Astrocyte of the spinal cord (primary cell): ENCODE data around the gene TRPC4AP.

ENCODE experiments used
- DNase-seq: peaks from one replicate; pipeline ENCODE4 v3.0.0; 2011; ENCODE audit warnings: low read depth, low spot score
- H3K4me3 ChIP-seq: 2 replicates; pipeline ENCODE4 v1.5.1; 2011; ENCODE audit warnings: low read depth, mild to moderate bottlenecking, low read length, moderate library complexity
- in situ Hi-C: cut with HindIII; loops from 2 replicates; pipeline ENCODE4 v1.10.0; 2017; ENCODE audit warnings: low sequenced_read_pairs
- TF ChIP-seq, protein P1 (sequence below): IDR thresholded peaks from 2 replicates; pipeline ENCODE4 v1.5.1; 2012; ENCODE audit warnings: low read depth, mild to moderate bottlenecking, low read length, inconsistent platforms

TRPC4AP gene

DNA sequence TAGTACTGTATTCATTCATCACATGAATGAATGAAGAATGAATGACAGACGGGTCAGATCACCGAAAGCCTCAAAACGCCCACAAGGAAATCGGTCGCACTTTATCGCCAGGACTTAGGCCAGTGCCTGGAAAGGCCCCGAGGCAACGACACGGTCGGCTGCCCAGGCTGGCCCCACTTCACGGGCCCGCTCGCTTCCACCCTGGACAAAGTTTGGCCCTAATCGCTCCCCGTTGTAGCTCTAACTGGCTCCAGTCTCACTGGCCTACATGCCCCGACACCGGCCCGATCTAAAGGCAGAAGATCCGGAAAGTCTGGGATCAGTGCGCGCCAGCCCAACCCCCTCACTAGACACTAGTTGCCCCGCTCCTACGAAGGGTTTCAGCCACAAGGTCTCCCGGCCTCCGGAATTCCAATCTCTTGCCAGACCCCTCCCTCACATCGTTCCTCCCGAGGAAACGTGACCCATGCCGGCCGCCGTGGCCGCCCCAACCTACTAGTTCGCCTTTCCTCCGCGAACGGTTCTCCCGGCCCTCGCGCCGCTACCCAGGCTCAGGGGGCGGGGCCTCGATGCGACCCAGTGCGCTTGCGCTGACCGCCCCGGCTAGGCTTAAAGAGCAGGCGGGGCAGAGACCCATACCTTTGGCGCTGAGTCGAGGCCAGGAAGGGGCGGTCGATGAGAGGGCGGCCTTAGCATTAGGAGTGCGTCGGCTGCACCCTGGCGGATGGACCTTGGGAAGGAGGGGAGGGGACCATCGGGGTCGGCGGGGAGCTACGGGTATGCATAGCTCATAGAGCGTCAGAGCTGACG, 137.2 kb downstream of the TRPC4AP start, which contains the start of the genes GSS and MYH7B:
Gene GSS (minus strand): TSS at position 576 of the 810 bp plus-strand sequence. CDS start 3,954 bp downstream, outside the sequence.
Gene MYH7B (plus strand): TSS at position 638 of the 810 bp plus-strand sequence. CDS start 22,138 bp downstream, outside the sequence.
- peak; percentile 97 for DNase-seq
- in situ Hi-C loops: no loop called here
- TF ChIP-seq, protein P1, sequence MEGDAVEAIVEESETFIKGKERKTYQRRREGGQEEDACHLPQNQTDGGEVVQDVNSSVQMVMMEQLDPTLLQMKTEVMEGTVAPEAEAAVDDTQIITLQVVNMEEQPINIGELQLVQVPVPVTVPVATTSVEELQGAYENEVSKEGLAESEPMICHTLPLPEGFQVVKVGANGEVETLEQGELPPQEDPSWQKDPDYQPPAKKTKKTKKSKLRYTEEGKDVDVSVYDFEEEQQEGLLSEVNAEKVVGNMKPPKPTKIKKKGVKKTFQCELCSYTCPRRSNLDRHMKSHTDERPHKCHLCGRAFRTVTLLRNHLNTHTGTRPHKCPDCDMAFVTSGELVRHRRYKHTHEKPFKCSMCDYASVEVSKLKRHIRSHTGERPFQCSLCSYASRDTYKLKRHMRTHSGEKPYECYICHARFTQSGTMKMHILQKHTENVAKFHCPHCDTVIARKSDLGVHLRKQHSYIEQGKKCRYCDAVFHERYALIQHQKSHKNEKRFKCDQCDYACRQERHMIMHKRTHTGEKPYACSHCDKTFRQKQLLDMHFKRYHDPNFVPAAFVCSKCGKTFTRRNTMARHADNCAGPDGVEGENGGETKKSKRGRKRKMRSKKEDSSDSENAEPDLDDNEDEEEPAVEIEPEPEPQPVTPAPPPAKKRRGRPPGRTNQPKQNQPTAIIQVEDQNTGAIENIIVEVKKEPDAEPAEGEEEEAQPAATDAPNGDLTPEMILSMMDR: peak; percentile 50
- H3K4me3 ChIP-seq: peak within 1 kb of the TSS; percentile 62

DNA sequence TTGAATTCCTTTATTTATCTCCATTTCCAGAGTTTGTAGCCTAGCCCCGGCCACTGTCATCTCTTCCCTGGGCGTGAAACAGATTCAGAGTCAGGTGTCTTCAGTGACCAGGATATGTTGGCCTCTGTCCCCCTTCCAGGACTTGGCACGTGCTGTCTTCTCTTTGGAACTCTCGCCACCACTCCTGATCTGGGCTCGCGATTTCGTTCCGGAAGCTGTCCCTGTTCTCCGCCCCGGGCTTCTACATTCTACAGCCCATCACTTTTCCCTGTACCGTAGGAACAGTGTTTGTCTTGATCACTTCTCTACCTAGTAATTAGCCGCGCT, 137.7 kb downstream of the TRPC4AP start:
- in situ Hi-C loops: no loop called here
- H3K4me3 ChIP-seq: peak overlapping the region; percentile 62
- TF ChIP-seq, protein P1: no peak
- DNase-seq: no peak

DNA sequence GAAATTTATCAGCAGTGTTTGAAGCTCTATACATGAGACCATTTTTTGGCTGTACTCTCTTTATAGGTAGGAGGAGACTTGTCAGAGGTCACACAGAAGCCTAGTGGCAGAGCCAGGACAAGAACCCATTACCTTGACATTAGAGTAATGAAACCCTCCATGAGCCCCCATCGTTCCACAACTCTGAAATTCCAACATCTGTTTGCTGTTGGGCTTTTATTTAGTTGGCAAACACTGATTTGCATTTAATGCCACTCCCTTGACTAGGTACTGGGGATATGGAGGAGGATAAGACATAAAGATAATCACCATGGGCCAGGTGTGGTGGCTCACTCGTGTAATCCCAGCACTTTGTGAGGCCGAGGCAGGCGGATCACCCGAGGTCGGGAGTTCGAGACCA, 138.6 kb downstream of the TRPC4AP start:
- no peak overlapping the region for H3K4me3 ChIP-seq
- no peak for DNase-seq
- in situ Hi-C loops: no loop called here
- TF ChIP-seq, protein P1: no peak

DNA sequence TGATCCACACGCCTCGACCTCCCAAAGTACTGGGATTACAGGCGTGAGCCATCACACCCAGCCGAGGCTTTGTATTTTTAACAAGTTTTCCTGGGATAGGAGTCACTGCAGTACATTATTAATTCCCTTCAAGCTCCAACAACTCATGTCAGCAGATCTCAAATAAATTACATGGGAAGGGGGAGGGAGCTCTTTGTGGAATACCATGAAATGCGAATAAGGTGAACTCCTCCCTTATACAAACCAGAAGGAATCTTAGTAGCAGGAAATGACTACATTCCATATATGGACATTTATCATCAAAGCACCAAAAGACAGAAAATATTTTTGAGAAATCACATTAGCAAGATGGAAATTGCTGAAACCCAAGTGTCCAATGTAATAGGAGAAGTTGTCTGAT, 139.9 kb downstream of the TRPC4AP start:
- peak; percentile 43 for DNase-seq
- in situ Hi-C loops: no loop called here
- no peak overlapping the region for H3K4me3 ChIP-seq
- TF ChIP-seq, protein P1: no peak
